Renal pelvis (tissue), 3 donors: ENCODE data around the gene TPM1. TPM values are rescaled to one million over a fixed set of nuclear protein-coding genes. Genes with fewer than 3 reads are reported as not detected.

Source experiments
- polyA plus RNA-seq, 3 donors: library from polyadenylated mRNA; unstranded; fragments of 120-200 nt; gene quantifications; one replicate each; pipeline ENCODE4 v1.2.1, GENCODE V29; 2013; ENCODE audit not compliant: insufficient read length in 3 of 3

The TPM1 gene
- polyA plus RNA-seq, 3 donors = 455 to 624 (median 559) TPM

Other genes starting within 250 kb of the TPM1 start
- gene LACTB, start 79.1 kb downstream of the TPM1 start, polyA plus RNA-seq = 10 to 100 TPM; 17.0 to 19.3 (median 18.1) TPM
- 10 to 100 TPM; 80.5 to 91.9 (median 82.9) TPM for gene RPS27L, start 114.7 kb downstream of the TPM1 start, polyA plus RNA-seq
- 10 to 100 TPM; 24.8 to 31.6 (median 29.3) TPM for gene RAB8B, start 146.9 kb downstream of the TPM1 start, polyA plus RNA-seq
- gene APH1B, start 234.9 kb downstream of the TPM1 start, polyA plus RNA-seq = 10 to 100 TPM; 15.7 to 19.9 (median 17.6) TPM